ENCODE measurements around the gene TIMM17A.
"Not testable (repeated sequence)": the region's sequence is repeated elsewhere in the genome, so short reads cannot be mapped to it uniquely, and the experiment has no call there.

The TIMM17A gene

DNA sequence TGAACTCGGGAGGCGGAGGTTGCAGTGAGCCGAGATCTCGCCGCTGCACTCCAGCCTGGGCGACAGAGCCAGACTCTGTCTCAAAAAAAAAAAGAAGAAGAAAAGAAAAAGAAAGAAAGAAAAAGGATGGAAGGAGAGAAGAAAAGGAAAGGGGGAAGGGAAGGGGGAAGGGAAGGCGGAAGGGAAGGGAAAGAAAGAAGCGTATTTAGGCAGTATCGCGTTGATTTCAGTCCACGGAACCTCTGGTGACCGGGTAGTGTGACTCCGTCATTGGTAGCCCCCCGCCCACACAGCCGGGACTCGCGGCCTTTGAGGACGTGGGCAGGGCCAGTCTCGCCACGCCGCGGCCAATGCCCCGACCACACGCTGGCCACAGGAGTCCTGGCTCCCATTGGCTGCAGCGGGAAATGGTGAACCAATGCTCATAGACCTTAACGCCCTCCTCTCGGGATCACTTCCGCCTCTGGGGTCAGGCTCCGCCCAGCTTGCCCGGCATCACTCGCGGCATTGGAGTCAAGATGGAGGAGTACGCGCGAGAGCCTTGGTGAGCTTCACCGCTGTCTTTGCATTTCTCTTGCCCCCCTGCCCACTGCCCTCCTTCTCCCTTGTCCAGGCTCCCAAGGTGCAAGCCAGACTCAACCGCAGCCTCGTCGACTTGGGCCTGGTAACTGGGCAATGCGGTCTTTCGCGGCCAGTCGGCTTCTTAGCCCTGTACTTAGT lies at the start of gene TIMM17A:
Gene TIMM17A (plus strand): TSS at position 495 of the 720 bp plus-strand sequence. CDS start 24 bp downstream, at position 519.
- peak; percentile 99 for DNase-seq

DNA sequence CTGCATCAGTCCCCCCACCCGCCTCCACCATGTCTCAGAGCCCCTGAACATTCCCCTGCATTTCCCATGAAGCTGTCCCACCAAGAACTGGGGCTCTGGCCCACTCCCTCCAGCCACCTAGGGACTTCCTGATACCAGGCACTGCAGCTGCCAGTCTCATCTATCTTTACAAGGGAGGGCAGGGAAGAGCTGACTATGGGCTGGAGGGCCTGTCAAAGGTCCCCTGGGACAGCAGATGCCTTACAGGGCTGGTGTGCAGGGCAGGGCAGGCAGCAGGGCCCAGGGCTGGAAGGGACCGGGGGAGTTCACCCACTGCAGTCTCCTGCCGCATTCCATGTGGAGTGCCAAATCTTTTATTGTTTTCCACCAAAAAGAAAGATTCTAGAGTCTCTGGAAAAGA lies 49.0 kb upstream of the TIMM17A start:
- DNase-seq: no peak

DNA sequence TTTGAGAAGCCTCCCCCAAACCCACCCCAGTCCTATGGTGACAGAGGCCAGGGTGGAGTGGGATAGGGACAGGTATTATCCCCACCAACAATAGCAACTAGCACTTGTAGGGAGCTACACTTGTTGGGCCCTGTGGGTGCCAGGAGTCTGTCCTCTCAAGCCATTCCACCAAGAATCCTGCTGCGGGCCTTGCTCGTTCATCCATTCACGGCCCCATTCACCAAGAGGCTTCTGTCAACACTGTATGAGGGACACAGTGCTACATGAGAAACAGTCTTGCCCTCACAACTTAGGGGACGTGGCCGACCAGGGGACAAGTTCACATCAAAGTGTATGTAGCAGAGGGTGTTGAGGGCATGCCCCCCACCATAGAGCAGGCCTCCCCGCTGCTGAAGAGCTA lies 47.7 kb upstream of the TIMM17A start:
- no peak for DNase-seq

DNA sequence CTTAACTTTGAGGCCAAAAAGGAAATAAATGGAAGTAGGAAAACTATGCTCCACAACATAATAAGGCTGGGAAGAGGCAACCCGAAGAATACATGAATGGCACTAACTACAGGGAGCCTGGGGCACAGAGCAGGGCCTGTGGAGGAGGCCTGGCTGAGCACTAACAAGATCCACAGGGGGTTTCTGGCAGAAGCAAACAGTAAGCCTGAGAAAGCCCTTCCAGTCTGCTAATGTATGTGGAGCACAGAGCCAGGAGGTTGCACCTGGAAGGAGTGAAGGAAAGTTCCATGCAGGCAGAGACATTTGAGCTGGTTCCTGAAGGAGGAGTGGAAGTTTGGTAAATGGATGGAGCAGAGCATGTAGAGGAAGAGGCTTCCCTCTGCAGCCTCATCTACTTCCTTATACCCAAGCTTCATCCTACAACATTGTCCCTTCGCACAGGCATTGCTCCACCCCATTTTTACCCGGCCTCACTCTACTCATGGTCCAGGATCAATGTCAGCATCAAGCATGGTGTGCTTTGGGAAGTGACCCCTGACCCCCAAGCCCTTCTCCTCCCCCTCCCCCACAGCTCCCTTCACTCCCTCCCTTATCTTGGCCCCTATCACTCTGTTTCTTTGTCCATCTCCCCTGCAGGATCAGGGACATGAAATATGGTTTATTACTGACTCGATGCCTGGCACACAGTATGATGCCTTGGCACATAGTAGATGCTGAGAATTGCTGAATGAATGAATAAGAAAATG lies 43.3 kb upstream of the TIMM17A start:
- no peak for DNase-seq

DNA sequence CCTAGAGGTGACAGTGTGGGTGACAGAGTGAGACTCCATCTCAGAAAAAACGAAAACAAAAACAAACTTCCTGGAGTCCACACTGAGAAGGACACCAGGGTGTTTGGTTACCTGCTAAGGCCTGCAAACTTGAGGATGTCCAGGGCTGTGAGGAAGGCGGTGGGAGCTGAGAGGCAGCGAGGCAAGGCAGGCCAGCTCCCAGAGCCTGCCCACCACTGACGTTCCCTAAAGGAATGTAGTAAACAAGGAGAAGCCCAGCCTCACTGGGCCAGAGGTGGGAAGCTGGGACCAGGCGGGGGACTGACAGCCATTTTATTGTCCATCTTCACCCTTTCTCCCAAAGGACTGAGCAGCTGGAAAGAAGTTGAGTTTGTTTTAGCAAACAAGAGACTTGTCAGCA lies 42.5 kb upstream of the TIMM17A start:
- DNase-seq: no peak

DNA sequence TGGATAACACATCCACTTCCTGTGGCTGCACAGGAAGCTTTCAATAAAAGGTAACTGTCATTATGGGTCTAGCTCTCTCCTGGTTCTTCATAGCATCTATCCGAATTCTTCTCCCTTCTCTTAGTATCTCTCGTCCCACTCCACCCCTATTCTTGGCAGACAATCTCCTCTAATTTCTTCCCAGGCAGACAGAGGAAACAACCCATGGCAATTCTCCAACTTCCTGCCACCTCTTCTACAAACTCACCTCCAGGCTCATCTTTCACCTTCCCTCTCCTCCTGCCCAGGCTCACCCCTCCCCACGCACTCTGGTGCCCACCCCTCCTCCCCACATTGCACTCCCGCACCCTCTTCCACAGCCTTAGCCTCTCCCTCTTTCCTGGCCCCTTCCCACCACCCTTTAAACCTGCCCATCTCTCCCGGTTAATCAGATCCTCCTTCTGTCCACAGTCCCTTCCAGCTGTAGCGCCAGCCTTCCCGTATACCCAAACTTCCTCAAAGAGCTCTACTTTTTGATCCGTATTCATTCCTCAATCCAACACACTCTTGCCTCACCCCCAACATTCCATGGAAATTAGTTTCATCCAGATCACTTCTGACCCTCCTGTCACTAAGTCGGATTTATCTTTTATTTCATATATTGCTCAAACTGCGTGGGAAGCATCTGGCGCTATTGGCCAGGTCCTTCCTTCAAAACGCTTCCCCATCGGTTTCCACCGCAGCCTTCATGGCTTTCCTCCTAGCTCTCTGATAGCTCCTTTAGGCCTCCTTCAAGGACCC lies 40.7 kb upstream of the TIMM17A start:
- DNase-seq: no peak

DNA sequence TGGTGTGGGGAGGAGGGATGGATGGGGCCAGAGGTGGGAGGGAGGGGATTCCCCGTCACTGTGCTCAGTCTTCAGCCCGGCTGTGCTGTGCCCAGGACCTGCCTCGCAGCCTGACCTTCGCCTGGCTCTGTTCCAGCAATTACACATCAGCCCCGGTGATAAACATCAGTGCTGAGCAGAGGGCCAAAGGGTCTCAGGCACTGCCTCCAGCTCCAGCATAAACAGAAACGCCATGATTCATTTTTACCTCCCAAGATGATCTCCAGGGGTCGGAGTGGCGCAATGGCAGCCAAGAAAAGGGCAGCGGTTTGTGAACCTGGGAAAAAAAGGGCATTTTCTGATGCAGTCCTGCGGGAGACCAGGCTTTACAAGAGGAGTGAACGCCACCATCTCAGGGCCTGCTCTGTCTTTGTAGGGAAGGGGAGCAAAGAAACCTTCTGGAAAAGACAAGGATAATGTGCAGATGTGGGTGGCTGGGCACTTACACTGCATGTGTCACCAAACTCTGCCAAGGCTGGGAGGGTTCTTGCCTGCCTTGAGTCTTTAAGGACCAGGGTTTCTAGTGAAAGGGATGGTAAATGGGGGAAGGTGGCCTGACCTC lies 38.6 kb upstream of the TIMM17A start:
- DNase-seq: no peak

DNA sequence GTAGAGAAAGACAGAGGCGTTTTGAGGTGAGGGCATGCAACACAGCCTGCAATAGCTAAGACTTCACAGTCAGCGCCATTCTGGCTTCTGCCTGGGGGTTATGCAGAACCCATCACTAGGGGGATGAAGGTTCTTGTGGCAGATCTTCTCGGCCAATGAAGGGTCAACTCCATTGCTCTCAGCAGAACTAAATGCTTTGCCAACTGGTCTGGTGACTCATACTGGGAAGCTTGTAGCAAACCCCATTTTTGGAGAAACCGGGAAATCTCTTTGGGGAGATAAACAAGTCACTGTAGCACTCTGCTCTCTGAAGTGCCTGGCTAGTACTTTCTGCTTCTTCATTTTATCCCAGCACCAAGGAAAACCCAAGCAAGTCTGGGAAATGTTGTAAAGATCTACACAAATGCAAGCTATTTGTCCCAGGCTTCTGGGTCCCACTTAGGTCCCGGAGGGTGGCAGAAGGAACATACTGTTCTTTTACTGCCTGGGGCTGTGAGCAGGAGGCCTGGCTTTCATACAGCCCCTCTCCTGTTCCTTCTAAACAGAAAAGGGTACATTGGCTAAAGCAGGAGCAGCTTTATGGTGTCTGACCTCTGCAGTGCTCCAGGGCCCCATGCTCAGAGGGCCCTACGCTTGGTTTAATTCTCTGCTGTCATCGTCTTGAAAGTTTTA lies 37.8 kb upstream of the TIMM17A start:
- no peak for DNase-seq

DNA sequence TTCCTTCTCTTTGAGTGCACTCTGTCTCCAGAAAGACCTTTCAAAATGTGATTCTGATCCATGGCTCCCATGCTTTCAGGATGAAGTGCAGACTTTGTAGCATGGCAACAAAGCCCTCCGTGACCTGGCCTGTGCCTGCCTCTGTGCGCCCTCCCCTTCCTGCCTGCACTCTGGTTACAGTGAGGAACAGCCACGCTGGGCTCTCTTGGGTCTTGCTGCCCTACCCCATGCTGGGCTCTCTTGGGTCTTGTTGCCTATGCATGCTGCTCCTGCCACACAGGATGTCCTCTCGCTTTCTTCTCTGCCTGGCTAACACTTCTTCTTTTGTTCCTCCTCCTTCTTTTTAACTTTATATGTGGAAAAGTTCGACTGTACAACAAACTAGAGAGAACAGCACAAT lies 37.0 kb upstream of the TIMM17A start:
- no peak for DNase-seq

DNA sequence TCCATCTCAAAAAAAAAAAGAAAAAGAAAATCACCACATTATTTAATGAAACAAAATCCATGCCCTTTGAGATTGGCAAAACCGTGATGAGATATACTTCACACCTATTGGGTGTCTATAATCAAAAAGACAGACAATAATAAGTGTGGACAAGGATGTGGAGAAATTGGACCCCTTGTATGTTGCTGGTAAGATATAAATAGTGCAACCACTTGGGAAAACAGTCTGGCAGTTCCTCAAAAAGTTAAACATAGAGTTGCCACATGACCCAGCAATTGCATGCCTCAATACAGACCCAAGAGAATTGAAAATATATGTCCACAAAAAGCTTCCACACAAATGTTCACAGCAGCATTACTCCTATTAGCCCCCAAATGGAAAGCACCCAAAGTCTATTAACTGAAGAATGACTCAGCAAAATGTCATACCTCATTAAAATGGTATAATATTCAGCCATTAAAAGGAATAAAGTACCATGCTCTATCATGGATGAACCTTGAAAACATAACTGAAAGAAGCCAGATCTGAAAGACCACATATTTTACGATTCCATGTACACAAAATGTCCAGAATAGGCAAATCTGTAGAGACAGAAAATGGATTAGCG lies 33.2 kb upstream of the TIMM17A start:
- DNase-seq: no peak

DNA sequence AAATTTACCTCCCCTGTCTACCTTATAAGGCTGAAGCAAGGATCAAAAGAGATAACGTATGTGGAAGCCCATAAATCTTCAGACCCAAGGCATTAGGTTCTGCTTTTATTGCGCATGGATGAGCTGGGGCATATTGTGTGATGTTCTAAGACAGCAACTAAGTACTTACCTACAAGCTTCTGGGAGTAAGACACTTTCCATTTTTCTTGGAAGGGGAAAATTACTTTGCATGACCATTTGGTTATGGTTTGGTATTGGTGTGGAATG lies 30.1 kb upstream of the TIMM17A start:
- DNase-seq: no peak

DNA sequence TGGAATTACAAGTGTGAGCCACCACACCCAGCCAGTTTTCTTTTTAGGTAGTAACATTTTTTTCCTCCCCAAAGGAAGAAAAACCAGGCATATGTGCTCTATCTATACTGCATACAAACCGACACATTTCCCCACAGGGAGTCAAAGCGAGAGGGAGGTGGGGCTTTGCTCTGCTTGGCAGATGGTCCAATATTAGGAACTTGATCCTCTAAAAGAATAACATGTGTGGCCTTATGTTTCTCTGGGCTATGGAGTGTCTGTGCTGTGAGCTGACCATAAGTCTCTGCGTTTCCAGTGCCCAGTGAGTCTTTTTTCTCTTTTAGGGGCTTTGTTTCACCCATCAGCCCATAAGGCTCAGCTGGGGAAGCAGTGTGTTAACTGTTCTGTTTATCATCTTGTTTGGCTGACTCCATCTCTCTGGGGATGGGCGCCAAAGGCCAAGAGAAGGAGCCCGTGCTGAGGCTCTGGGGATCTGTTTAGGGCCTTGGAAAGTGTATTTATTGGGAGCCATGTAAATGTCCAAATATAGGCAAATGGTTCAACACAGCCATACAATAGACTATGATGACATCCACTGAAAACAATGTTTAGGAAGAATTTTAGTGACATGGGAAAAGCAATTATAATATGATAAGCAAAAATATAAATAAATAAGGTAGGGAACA lies 29.2 kb upstream of the TIMM17A start:
- DNase-seq: no peak

DNA sequence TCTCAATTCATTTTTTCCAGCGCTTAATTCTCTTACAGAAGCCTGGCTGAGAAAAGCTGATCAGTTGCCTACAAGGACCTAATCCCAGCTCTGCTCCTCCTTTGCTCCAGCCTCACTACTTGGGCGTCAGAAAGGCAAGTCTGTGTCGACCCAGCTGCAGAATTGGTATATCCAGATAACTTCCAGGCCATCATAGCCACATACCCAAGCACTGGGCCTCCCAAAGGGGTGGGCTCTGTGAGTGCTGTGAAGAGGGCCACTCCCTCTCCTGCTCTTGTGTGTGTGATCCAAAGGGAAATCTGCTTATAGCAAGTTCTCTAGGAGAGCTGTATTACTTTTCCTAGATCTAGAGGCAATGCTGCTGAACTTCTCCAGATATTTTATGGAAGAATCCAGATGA lies 27.0 kb upstream of the TIMM17A start:
- no peak for DNase-seq

DNA sequence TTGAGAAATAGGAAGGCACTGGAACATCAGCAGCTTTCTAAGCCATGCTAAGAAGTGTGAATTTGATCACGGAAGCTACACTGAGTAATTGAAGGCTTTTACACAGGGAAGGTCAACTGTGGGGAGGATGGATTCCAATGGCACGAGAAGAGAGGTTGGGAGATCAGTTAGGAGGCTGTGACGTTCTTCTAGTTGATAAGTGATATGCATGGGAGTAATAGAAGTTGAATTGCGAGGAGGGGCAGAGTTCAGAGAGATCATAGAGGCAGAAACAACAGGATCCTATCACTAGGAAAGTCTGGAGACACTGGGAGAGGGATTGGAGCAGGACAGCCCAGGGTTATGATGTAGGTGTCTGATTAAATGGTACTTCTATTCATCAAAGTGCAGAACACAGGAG lies 25.2 kb upstream of the TIMM17A start:
- DNase-seq: no peak

DNA sequence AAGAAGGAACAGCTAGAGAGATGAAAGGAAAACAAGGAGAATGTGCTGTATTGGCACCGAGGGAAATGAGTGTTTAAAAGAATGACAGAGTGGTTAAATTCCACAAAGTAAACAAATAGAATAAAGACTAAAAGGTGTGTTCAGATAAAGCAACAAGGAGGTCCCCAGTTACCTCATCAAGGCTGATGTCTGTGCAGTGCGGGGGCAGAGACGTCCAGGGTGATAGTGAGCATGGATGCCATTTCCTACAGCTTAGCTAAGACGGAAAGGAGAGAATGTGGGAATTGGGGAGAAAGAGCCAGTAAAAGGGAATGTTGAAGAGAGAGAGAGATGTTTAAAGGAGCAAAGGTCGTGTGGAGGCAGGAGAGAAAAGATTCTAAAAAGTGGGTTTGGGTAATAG lies 24.5 kb upstream of the TIMM17A start:
- no peak for DNase-seq

DNA sequence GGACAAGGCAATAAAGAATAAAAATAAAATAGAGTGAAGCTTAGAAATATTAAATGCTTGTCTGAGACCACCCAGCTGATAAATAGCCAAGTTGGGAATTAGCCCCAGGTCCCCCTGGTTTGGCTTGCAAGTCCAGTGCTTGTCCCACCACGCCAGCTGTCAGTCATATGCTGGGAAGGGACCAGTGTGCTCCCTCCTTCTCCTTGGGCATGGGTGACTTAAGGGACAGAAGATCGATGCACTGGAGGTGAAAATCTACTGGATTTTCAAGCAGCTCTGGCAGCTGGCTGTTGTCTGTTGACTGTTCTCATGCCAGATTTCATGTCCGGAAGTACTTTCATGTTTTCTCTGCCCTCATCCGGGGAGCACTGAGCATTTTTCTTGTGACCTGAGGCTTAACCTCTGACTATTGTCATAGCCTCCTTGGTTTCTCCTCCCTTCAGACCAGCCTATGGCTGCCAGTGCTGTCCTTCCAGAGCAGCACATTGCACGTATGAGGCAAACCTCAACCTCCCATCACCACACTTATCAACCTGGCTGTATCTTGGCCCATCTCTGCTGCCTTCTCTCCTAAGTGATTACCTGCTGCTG lies 21.4 kb upstream of the TIMM17A start:
- DNase-seq: no peak

DNA sequence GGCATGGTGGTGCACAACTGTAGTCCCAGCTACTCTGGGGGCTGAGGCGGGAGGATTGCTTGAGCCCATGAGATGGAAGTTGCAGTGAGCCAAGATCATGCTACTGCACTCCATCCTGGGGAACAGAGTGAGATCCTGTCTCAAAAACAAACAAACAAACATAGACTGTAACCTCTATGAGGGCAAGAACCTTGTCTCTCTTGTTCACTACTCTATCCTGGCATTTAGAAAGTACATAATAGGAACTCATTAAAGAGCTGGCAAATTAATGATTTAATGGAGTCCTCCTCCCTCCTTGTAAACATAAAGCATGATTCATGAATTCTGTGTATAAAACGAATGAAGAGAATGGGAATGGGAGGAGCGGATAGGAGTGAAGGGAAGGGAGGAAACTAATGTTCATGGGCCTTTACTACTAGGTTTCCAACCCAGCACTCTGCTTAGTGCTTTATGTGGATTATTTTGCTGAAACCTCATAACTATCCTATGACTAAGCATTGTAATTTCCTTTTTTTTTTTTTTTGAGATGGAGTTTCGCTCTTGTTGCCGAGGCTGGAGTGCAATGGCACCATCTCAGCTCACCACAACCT lies 17.6 kb upstream of the TIMM17A start:
- no peak for DNase-seq

DNA sequence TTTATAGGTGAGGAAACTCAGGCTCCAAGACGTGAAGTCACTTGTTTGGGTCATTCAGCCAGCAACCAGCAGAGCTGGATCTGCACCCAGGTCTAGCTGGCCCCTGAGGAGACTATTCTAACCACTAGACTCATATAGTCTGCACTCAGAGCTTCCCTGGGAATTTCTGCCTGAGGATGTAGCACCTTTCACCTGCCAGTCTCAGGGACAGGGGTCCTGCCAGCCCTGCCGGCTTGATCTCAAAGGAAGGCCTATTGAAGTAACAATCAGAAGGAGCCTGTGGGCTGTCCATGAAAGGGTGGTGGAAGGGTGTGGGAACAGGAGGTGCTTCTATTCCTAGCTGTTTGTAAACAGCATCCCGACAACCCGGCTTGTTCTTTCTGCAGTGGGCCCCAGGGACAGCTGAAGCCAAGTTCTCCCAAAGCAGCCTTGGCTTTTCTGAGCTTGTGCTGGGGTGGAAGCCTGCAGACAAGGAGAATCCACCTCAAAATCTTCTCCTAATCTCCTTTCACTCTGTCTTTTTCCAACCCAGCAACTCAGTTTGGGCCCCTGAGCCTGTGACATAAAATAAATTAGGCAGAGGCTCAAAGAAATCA lies 16.8 kb upstream of the TIMM17A start:
- DNase-seq: no peak

DNA sequence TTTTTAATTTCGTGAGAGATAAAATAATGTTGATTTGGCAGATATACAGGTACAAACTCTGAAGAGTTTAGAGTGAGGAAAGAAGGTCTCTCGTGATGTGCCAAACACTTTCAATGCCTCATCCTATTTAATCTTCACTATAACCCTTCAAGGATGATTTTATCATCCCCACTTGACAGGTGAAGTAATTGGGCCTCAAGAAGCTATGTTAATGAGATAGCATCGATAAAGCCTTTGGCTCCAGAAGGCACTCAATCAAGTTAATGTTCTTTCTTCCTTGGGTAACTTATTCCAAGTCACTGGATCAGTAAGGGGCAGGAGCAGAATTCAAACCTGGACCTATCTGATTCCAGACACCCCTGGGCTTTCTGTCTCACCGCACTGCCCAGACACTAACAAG lies 16.2 kb upstream of the TIMM17A start:
- no peak for DNase-seq

DNA sequence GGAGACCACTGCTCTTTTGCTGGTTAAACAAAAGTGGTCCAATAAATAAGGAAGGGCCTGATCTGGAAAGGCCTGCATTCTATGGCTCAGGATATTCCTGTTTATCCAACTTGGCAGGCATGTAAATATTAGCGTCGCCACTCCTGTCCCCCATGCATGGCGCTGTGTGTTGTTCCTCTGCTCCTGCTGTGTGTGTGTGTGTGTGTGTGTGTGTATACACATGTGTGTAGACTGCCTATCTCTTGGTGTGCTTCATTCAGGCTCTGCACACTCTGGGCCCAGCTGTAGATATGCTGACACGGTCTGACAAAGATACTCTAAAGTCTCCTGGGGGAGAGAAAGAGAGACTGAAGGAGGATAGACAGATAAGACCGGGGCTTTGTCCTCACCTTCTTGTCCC lies 15.7 kb upstream of the TIMM17A start:
- no peak for DNase-seq

DNA sequence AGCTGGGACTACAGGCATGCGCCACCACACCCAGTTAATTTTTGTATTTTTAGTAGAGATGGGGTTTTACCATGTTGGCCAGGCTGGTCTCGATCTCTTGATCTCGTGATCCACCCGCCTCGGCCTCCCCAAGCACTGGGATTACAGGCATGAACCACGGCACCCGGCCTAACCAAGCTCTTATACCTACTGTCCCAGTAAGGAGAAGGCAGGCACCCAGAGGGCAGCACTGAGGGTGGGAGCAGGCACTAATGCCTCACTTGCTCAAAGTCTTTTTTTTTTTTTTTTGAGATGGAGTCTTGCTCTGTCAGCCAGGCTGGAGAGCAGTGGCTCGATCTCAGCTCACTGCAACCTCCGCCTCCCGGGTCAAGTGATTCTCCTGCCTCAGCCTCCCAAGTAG lies 15.0 kb upstream of the TIMM17A start:
- not testable (repeated sequence) for DNase-seq
